HG03521 (cell line): ENCODE results near the gene NPEPPS.

Source experiments
- ATAC-seq: cut with Tn5 transposase; IDR thresholded peaks from one replicate; pipeline ENCODE4 v1.9.1; 2021; ENCODE audit warnings: mild to moderate bottlenecking, moderate library complexity; ENCODE audit not compliant: unreplicated experiment

The NPEPPS gene

DNA sequence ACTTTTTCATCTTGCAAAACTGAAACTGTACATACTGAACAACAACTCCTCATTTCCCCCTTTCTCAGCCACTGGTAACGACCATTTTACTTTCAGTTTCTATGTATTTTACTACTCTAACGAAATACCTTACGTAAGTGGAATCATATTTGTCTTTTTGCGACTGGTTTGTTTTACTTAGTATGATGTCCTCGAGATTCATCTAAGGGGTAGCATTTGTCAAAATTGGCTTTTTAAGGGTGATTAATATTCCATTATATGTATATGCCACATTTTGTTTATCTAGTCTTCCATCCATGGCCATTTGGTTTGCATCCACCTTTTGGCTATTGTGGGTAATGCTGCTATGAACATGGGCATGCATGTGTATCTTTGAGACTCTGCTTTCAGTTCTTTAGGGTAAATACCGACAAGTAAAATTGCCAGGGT is 129.2 kb downstream of the NPEPPS start:
- ATAC-seq: peak; percentile 53

- ATAC-seq: no peak
Measured at GRCh38 chr17:47663912-47664623, 133.2 kb downstream of the NPEPPS start.

DNA sequence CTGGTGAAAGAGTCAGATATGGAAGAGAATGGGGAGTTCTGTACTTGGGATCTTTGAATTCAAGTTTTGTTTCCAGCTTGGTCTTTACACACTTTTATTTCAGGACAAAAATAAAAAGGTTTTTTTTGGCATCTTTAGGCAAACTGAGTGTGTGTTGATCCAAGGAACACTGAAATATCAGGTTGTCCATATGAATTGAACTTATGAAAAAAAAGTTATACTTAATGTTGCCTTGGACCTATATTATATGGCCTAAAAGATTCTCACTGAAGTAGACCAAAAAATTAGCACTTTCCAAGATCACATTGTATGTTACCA is 133.7 kb downstream of the NPEPPS start:
- ATAC-seq: no peak

DNA sequence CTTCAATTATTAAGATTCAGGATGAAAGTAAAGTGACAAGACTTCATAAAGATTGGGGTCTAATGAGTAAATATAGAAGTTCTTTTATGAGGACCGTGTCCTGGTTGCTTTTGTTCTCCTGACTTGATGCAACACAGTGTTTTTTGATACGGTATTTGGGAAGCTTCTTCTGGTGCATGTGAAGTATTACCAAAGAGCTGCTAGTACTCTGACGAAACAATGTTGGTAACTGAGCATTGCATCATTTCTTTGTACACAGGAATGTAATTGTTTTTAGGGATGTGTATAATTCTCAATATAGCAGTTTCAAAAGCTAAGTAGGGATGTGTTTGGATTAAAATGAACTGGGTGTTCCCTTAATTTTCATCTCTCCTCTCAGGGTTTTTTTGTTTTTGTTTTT is 134.7 kb downstream of the NPEPPS start:
- no peak for ATAC-seq

- ATAC-seq: no peak
Measured at GRCh38 chr17:47669081-47669480, 138.2 kb downstream of the NPEPPS start.

DNA sequence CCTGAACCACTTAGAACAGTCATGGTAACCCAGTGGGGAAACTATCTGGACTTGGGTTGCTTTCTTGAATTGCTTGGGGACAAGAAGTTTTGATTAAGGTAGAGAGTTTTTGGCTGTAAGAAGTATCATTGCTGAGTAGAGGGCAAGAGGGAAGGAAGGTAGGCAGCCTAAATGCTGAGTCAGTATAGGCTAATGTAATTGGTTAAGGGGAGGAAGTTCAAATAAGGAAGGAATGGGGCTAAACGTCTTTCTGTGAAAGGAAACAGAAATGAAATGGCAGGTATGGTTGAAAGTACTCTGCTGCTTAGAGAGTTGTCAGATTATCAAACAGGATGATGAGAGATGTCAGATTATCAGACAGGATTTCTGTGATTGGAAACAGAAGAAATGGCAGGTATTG is 139.2 kb downstream of the NPEPPS start:
- no peak for ATAC-seq
